ENCODE measurements around the gene ANO5.

The ANO5 gene

GRCh38 chr11:22189660-22190059, 3.2 kb upstream of the ANO5 start:
- ATAC-seq (replicated peaks; ENCODE audit: extremely low read depth, poor library complexity, severe bottlenecking): no peak

DNA sequence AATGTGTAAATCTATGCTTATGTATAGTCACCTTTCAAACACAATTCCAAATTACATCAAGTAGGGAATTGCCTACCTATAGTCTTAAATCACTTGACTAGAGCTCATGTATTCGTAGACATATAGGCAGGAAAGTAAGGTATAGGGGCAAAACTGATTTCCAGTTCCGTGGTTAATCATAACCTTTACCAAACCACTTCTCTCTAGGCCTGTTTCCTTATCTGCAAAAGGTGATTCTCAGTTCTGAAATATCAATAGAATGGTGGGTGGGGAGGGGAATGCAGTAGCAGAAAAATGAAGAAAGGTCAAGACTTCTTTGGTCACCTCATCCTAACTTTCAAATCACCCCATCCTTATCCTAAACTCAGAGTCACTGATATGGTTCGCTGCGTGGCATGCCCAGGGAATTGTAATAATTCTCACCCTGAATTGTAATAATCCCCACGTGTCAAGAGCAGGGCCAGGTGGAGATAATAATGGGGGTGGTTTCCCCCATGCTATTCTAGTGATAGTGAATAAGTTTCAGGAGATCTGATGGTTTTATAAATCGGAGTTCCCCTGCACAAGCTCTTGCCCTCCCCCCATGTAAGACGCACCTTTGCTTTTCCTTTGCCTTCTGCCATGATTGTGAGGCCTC, 1.9 kb upstream of the ANO5 start:
- Mint-ChIP-seq H3K4me1 (peaks cover 5% of the 10 kb centered on the region), H3K27ac (ENCODE audit: low read depth) (no peak overlapping the region), H3K9me3 (peaks cover 20% of the 10 kb centered on the region), H3K36me3 (ENCODE audit: insufficient read depth) (no peaks in the 10 kb centered on the region), H3K4me3 (no peak overlapping the region), H3K27me3 (peaks cover 35% of the 10 kb centered on the region)
- no peak for DNase-seq (ENCODE audit: low spot score in 2 of 2)
- ATAC-seq (replicated peaks; ENCODE audit: extremely low read depth, poor library complexity, severe bottlenecking): no peak

More at GRCh38 chr11:22189660-22190059, 3.2 kb upstream of the ANO5 start:
- Mint-ChIP-seq H3K27ac (ENCODE audit: low read depth) (no peak overlapping the region), H3K27me3 (peaks cover 32% of the 10 kb centered on the region), H3K4me3 (no peak overlapping the region), H3K9me3 (peaks cover 20% of the 10 kb centered on the region), H3K4me1 (peaks cover 5% of the 10 kb centered on the region), H3K36me3 (ENCODE audit: insufficient read depth) (no peaks in the 10 kb centered on the region)
- no peak for DNase-seq (ENCODE audit: low spot score in 2 of 2)

DNA sequence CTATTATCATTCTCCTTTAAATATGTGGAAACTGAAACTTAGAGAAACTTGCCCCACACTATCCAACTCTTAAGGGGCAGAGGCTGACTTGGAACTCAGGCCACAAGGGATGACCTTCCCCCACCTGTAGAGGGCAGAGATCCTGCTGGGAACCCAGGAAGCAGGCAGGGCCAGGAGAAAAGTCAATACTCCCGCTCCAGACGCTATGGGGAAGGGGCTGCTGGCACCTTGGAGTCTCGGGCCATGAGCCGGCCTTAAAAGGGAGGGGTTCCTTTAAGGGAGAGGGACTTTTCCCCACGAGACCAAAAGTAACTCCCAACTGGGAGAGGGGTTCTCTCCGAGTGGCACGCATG, 620 bp upstream of the ANO5 start:
- DNase-seq (ENCODE audit: low spot score in 2 of 2) (no peak), ATAC-seq (replicated peaks; ENCODE audit: extremely low read depth, poor library complexity, severe bottlenecking) (no peak)
- Mint-ChIP-seq H3K9me3 (peaks cover 17% of the 10 kb centered on the region), H3K4me3 (no peak overlapping the region), H3K27ac (ENCODE audit: low read depth) (no peak overlapping the region), H3K36me3 (ENCODE audit: insufficient read depth) (no peaks in the 10 kb centered on the region), H3K4me1 (peaks cover 5% of the 10 kb centered on the region), H3K27me3 (peaks cover 35% of the 10 kb centered on the region)

GRCh38 chr11:22193348-22194051, 615 bp downstream of the ANO5 start:
- no peak for DNase-seq (ENCODE audit: low spot score in 2 of 2)
- Mint-ChIP-seq H3K27me3 (peaks cover 35% of the 10 kb centered on the region), H3K4me3 (peak overlapping the region; percentile 43), H3K4me1 (peaks cover 5% of the 10 kb centered on the region), H3K27ac (ENCODE audit: low read depth) (no peak overlapping the region), H3K9me3 (peaks cover 16% of the 10 kb centered on the region), H3K36me3 (ENCODE audit: insufficient read depth) (no peaks in the 10 kb centered on the region)
- ATAC-seq (replicated peaks; ENCODE audit: extremely low read depth, poor library complexity, severe bottlenecking): no peak

GRCh38 chr11:22194306-22194705, 1.4 kb downstream of the ANO5 start:
- no peak for DNase-seq (ENCODE audit: low spot score in 2 of 2)

GRCh38 chr11:22194907-22195306, 2.0 kb downstream of the ANO5 start:
- Mint-ChIP-seq H3K36me3 (ENCODE audit: insufficient read depth) (no peaks in the 10 kb centered on the region), H3K9me3 (peaks cover 16% of the 10 kb centered on the region), H3K27me3 (peaks cover 35% of the 10 kb centered on the region), H3K4me3 (no peak overlapping the region), H3K4me1 (peaks cover 5% of the 10 kb centered on the region), H3K27ac (ENCODE audit: low read depth) (no peak overlapping the region)
- ATAC-seq (replicated peaks; ENCODE audit: extremely low read depth, poor library complexity, severe bottlenecking): no peak
- DNase-seq (ENCODE audit: low spot score in 2 of 2): no peak

More at GRCh38 chr11:22194306-22194705, 1.4 kb downstream of the ANO5 start:
- Mint-ChIP-seq H3K4me1 (peaks cover 5% of the 10 kb centered on the region), H3K4me3 (no peak overlapping the region), H3K9me3 (peaks cover 16% of the 10 kb centered on the region), H3K27me3 (peaks cover 35% of the 10 kb centered on the region), H3K36me3 (ENCODE audit: insufficient read depth) (no peaks in the 10 kb centered on the region), H3K27ac (ENCODE audit: low read depth) (no peak overlapping the region)
- ATAC-seq (replicated peaks; ENCODE audit: extremely low read depth, poor library complexity, severe bottlenecking): no peak

- ATAC-seq (replicated peaks; ENCODE audit: extremely low read depth, poor library complexity, severe bottlenecking) (no peak), DNase-seq (ENCODE audit: low spot score in 2 of 2) (no peak)
- Mint-ChIP-seq H3K4me3 (no peak overlapping the region), H3K27me3 (peaks cover 20% of the 10 kb centered on the region), H3K27ac (ENCODE audit: low read depth) (no peak overlapping the region), H3K9me3 (peaks cover 7% of the 10 kb centered on the region), H3K36me3 (ENCODE audit: insufficient read depth) (no peaks in the 10 kb centered on the region), H3K4me1 (peaks cover 3% of the 10 kb centered on the region)
Observed at GRCh38 chr11:22197139-22198005, 4.5 kb downstream of the ANO5 start.

DNA sequence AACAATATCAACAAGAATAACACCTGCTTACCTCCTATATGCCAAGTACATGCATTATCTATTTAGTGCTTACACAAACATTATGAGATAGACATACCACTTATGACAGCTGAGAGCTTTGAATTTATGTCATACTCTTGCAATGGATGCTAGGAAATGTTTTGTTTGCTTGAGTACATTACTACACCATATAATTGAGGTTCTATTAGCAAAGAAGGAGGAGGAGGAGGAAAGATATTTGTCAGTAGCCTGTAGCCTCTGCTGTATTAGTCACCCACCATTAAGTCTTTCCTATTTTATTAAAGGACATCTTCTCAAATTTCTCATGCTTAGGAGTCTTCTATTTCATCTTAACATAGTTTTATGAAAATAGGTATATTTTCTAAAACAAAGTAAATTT, 6.4 kb downstream of the ANO5 start:
- H3K4me3 Mint-ChIP-seq: no peak overlapping the region
- DNase-seq (ENCODE audit: low spot score in 2 of 2): no peak
- no peak for ATAC-seq (replicated peaks; ENCODE audit: extremely low read depth, poor library complexity, severe bottlenecking)
- peaks cover 7% of the 10 kb centered on the region for H3K27me3 Mint-ChIP-seq
- H3K4me1 Mint-ChIP-seq: no peaks in the 10 kb centered on the region
- peaks cover 7% of the 10 kb centered on the region for H3K9me3 Mint-ChIP-seq
- no peaks in the 10 kb centered on the region for H3K36me3 Mint-ChIP-seq (ENCODE audit: insufficient read depth)
- no peak overlapping the region for H3K27ac Mint-ChIP-seq (ENCODE audit: low read depth)

DNA sequence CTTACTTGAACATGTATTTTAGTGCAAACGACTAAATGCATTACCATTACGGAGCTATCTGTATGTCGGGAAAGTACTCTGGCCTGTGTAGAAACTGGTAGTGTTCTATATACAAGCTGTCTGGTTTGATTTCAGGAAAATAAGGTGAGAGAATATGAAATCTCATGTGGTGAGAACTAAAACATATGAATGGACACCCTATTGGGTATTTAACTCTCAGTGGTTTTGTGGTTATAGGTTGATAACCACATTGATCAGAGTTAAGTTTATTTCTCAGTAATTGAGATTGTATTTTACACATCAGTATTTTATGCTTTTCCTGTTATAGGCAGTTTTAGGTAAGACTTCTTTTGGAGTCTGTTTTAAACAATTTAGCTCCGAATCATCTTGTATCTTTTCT, 10.4 kb downstream of the ANO5 start:
- no peaks in the 10 kb centered on the region for H3K27me3 Mint-ChIP-seq
- ATAC-seq (replicated peaks; ENCODE audit: extremely low read depth, poor library complexity, severe bottlenecking): no peak
- no peaks in the 10 kb centered on the region for H3K36me3 Mint-ChIP-seq (ENCODE audit: insufficient read depth)
- no peaks in the 10 kb centered on the region for H3K4me1 Mint-ChIP-seq
- H3K9me3 Mint-ChIP-seq: no peaks in the 10 kb centered on the region
- no peak for DNase-seq (ENCODE audit: low spot score in 2 of 2)
- H3K4me3 Mint-ChIP-seq: no peak overlapping the region
- H3K27ac Mint-ChIP-seq (ENCODE audit: low read depth): no peak overlapping the region

GRCh38 chr11:22207162-22207561, 14.3 kb downstream of the ANO5 start:
- H3K4me3 Mint-ChIP-seq: no peak overlapping the region
- no peaks in the 10 kb centered on the region for H3K36me3 Mint-ChIP-seq (ENCODE audit: insufficient read depth)
- H3K9me3 Mint-ChIP-seq: no peaks in the 10 kb centered on the region
- ATAC-seq (replicated peaks; ENCODE audit: extremely low read depth, poor library complexity, severe bottlenecking) (no peak), DNase-seq (ENCODE audit: low spot score in 2 of 2) (no peak)
- no peaks in the 10 kb centered on the region for H3K4me1 Mint-ChIP-seq
- H3K27me3 Mint-ChIP-seq: no peaks in the 10 kb centered on the region
- H3K27ac Mint-ChIP-seq (ENCODE audit: low read depth): no peak overlapping the region

- Mint-ChIP-seq H3K27me3 (no peaks in the 10 kb centered on the region), H3K4me3 (no peak overlapping the region), H3K36me3 (ENCODE audit: insufficient read depth) (no peaks in the 10 kb centered on the region), H3K9me3 (no peaks in the 10 kb centered on the region), H3K27ac (ENCODE audit: low read depth) (no peak overlapping the region), H3K4me1 (no peaks in the 10 kb centered on the region)
- ATAC-seq (replicated peaks; ENCODE audit: extremely low read depth, poor library complexity, severe bottlenecking) (no peak), DNase-seq (ENCODE audit: low spot score in 2 of 2) (no peak)
Observed at GRCh38 chr11:22208151-22208858, 15.4 kb downstream of the ANO5 start.

DNA sequence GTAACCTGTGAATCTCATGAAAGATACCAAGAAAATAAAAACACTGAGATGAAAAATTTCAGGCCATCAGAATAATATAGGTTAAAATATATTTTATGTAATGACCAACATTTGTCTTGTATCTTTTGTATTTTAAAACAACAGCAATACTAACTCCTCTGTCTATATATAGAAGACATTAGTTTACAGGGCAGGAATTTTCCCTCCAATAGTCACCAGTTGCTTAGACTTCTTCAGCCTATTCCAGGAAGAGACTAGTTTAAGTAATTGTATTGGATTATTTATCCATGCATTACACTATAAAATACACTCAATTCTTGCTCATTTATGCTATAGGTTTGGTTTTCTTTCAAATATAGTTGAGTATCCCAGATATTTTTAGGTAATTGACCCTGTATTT, 24.1 kb downstream of the ANO5 start:
- ATAC-seq (replicated peaks; ENCODE audit: extremely low read depth, poor library complexity, severe bottlenecking) (no peak), DNase-seq (ENCODE audit: low spot score in 2 of 2) (no peak)
- no peak overlapping the region for H3K27ac Mint-ChIP-seq (ENCODE audit: low read depth)
- no peak overlapping the region for H3K4me3 Mint-ChIP-seq
- no peaks in the 10 kb centered on the region for H3K36me3 Mint-ChIP-seq (ENCODE audit: insufficient read depth)
- H3K27me3 Mint-ChIP-seq: no peaks in the 10 kb centered on the region
- no peaks in the 10 kb centered on the region for H3K4me1 Mint-ChIP-seq
- peaks cover 5% of the 10 kb centered on the region for H3K9me3 Mint-ChIP-seq

Measured in central memory CD8-positive, alpha-beta T cell (primary cell).